Sigmoid colon (tissue), 7 donors: ENCODE results near the gene TBX1. TPM values are rescaled to one million over a fixed set of nuclear protein-coding genes. Genes with fewer than 3 reads are reported as not detected.

Experiments used
- DNase-seq: peaks from one replicate; pipeline ENCODE4 v3.0.0-alpha.2; 2019
- H3K27ac ChIP-seq, 4 donors: fragments of 200-600 bp; sonication (generic); one replicate each; pipeline ENCODE4 v1.5.1; 2016 to 2019; ENCODE audit warnings: mild to moderate bottlenecking in 1 of 4
- H3K27me3 ChIP-seq, 3 donors: fragments of 200-600 bp; sonication (generic); one replicate each; pipeline ENCODE4 v1.5.1; 2019; ENCODE audit warnings: mild to moderate bottlenecking in 1 of 3
- H3K36me3 ChIP-seq, 4 donors: fragments of 200-600 bp; sonication (generic); one replicate each; pipeline ENCODE4 v1.5.1; 2016 to 2019
- H3K4me1 ChIP-seq, 4 donors: fragments of 200-600 bp; sonication (generic); one replicate each; pipeline ENCODE4 v1.5.1; 2017 to 2019
- H3K4me3 ChIP-seq, 4 donors: fragments of 200-600 bp; sonication (generic); one replicate each; pipeline ENCODE4 v1.5.1; 2017 to 2019; ENCODE audit warnings: mild to moderate bottlenecking in 2 of 4, moderate library complexity in 1 of 4
- H3K9me3 ChIP-seq, 4 donors: fragments of 200-600 bp in 3 of 4; sonication (generic) in 3 of 4; one replicate each; pipeline versions ENCODE4 v1.5.1 to v1.6.1; 2013 to 2019
- CTCF ChIP-seq, 4 experiments: fragments of 450-650 bp in 3 of 4; fragments of 200-600 bp in 1 of 4; IDR thresholded peaks; one replicate each; pipeline ENCODE4 v1.5.1; 2016 to 2019; ENCODE audit warnings: antibody characterized with exemption in 4 of 4, mild to moderate bottlenecking in 3 of 4, moderate library complexity in 2 of 4
- EP300 ChIP-seq, 4 donors: sonication (generic); formaldehyde crosslinking; IDR thresholded peaks; one replicate each; pipeline ENCODE4 v1.6.1; 2017; ENCODE audit warnings: antibody characterized with exemption in 4 of 4
- POLR2A ChIP-seq, 2 donors: fragments of 450-650 bp; IDR thresholded peaks; one replicate each; pipeline ENCODE4 v1.6.1; 2016; ENCODE audit warnings: antibody characterized with exemption in 2 of 2, mild to moderate bottlenecking in 2 of 2, moderate library complexity in 2 of 2
- POLR2AphosphoS5 ChIP-seq, 4 donors: sonication (generic); formaldehyde crosslinking; IDR thresholded peaks; one replicate each; pipeline ENCODE4 v1.6.1; 2017; ENCODE audit warnings: antibody characterized with exemption in 4 of 4
- WGBS, 2 donors: extraction: QIAGEN DNeasy Blood & Tissue Kit; methylation state at CpG; one replicate each; pipeline ENCODE4 v1.1.7; 2013; 5-methylcytosine and 5-hydroxymethylcytosine counted together
- intact Hi-C: fragments of 100-400 bp; cut with DNase I; formaldehyde crosslinking; loops from one replicate; pipeline ENCODE4 v1.15.1; 2023
- polyA plus RNA-seq, 3 donors: library from polyadenylated mRNA; stranded (reverse); fragments of 200-250 nt; gene quantifications; one replicate each; pipeline ENCODE4 v1.2.3, GENCODE V29; 2013
- total RNA-seq, 4 donors: library from RNA; depleted of rRNA; stranded (reverse); fragments of >200 nt; gene quantifications; one replicate each; pipeline ENCODE4 v1.1.0, GENCODE V29; 2016
- donor health status: healthy with polysubstance abuse.
- donor health status: Bipolar disorder and iron deficiency.
- donor health status: healthy.

Gene TBX1
- total and polyA plus RNA-seq, 7 donors, result 1.7 to 4.3 (median 2.8) TPM; not detected in 1

- DNase-seq, result no peak
- H3K27me3 ChIP-seq, result peaks cover 8 to 38% (median 16%) of the 10 kb centered on the region in 3 donors
- peaks cover 0 to 2% (median 0%) of the 10 kb centered on the region in 4 donors for H3K36me3 ChIP-seq
- 70 to 74% methylated on average over 61 of the region's 61 CpGs for WGBS, 2 donors
- intact Hi-C loops, result no loop called here
- H3K9me3 ChIP-seq, result no peaks in the 10 kb centered on the region
- H3K27ac ChIP-seq, result no peak overlapping the region
- peaks cover 0 to 26% (median 15%) of the 10 kb centered on the region in 4 donors for H3K4me1 ChIP-seq
- H3K4me3 ChIP-seq, result no peak overlapping the region
- TF ChIP-seq POLR2AphosphoS5 (IDR thresholded peaks at IDR 0.05) (no peak), EP300 (IDR thresholded peaks at IDR 0.05) (no peak), POLR2A (IDR thresholded peaks at IDR 0.05) (no peak), CTCF (IDR thresholded peaks at IDR 0.05) (no peak)
Observed at GRCh38 chr22:19727310-19728150, 33.0 kb upstream of the TBX1 start.

- TF ChIP-seq POLR2A (IDR thresholded peaks at IDR 0.05), result no peak
- no peak for TF ChIP-seq POLR2AphosphoS5 (IDR thresholded peaks at IDR 0.05)
- no peak for TF ChIP-seq CTCF (IDR thresholded peaks at IDR 0.05)
- no peak for TF ChIP-seq EP300 (IDR thresholded peaks at IDR 0.05)
- Histone ChIP-seq H3K27me3 (peaks cover 8 to 30% (median 9%) of the 10 kb centered on the region in 3 donors), H3K4me1 (peaks cover 0 to 20% (median 13%) of the 10 kb centered on the region in 4 donors), H3K27ac (no peak overlapping the region), H3K9me3 (no peaks in the 10 kb centered on the region), H3K4me3 (no peak overlapping the region), H3K36me3 (no peaks in the 10 kb centered on the region)
- WGBS, 2 donors, result 67 to 75% methylated on average over 6 of the region's 6 CpGs
- intact Hi-C loops, result no loop called here
- DNase-seq, result no peak
Observed at GRCh38 chr22:19728271-19728670, 32.3 kb upstream of the TBX1 start.

GRCh38 chr22:19728836-19729235, 31.7 kb upstream of the TBX1 start:
- no peak for DNase-seq
- WGBS, 2 donors, result 65 to 77% methylated on average over 10 of the region's 10 CpGs
- Histone ChIP-seq H3K4me1 (peaks cover 0 to 14% (median 8%) of the 10 kb centered on the region in 4 donors), H3K4me3 (no peak overlapping the region), H3K9me3 (no peaks in the 10 kb centered on the region), H3K27me3 (peaks cover 2 to 24% (median 8%) of the 10 kb centered on the region in 3 donors), H3K36me3 (no peaks in the 10 kb centered on the region), H3K27ac (no peak overlapping the region)
- no peak for TF ChIP-seq CTCF (IDR thresholded peaks at IDR 0.05)
- TF ChIP-seq EP300 (IDR thresholded peaks at IDR 0.05), result no peak
- TF ChIP-seq POLR2A (IDR thresholded peaks at IDR 0.05), result no peak
- TF ChIP-seq POLR2AphosphoS5 (IDR thresholded peaks at IDR 0.05), result no peak
- intact Hi-C loops, result no loop called here

- no peaks in the 10 kb centered on the region for H3K36me3 ChIP-seq
- WGBS, 2 donors, result 72 to 83% methylated on average over 9 of the region's 9 CpGs
Observed at GRCh38 chr22:19729507-19729906, 31.1 kb upstream of the TBX1 start.

More at GRCh38 chr22:19729507-19729906, 31.1 kb upstream of the TBX1 start:
- intact Hi-C loops, result no loop called here
- Histone ChIP-seq H3K27ac (no peak overlapping the region), H3K9me3 (no peaks in the 10 kb centered on the region), H3K27me3 (peaks cover 0 to 18% (median 8%) of the 10 kb centered on the region in 3 donors), H3K4me3 (no peak overlapping the region), H3K4me1 (peaks cover 0 to 10% (median 6%) of the 10 kb centered on the region in 4 donors)
- no peak for TF ChIP-seq POLR2A (IDR thresholded peaks at IDR 0.05)
- no peak for TF ChIP-seq POLR2AphosphoS5 (IDR thresholded peaks at IDR 0.05)
- no peak for TF ChIP-seq CTCF (IDR thresholded peaks at IDR 0.05)
- TF ChIP-seq EP300 (IDR thresholded peaks at IDR 0.05), result no peak
- DNase-seq, result no peak
